Measurements from ENCODE around the gene CALM1.

CALM1 gene

DNA sequence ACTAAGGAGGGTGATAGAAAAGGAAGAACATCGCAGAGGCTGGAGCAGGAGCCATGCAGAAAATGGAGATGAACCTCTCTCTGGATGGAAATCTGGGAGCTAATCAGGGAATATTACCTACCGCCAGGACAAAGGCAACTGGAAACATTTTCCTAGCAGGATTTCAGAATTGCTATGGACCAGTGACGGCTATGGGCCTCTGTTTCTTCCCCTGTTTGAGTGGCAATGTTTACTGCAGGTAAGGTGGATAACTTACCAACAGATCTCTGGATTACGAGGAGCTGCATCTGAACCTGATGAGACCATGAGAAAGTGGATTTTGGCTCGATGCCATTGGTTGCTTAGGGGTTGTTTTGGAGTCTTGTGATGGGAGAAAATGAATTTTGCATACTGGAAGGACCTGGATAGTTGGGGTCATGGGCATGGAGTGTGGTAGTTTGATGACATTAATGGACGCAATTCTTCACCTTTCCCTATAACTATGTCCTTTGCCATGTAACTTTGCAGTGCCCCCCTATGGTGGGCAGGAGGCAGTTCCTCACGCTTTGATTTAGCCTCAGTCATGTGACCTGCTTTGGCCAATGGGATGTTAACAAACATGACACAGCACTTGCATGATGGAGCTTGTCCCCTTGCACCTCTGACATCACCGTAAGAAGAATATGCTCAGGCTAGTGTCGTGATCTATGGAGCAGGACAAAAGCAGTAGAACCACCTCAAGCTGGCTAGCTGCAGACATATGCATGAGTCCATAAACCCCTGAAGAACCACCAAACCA, 51.1 kb downstream of the CALM1 start:
- DNase-seq (ENCODE audit: insufficient read length) = no peak
- no peak for FAIRE-seq
- TF ChIP-seq POLR2A (IDR thresholded peaks at IDR 0.05; ENCODE audit: low read depth, low read length) (no peak), POLR2AphosphoS5 (IDR thresholded peaks at IDR 0.05; ENCODE audit: low read depth, low read length) (no peak), TAF1 (IDR thresholded peaks at IDR 0.05; ENCODE audit: borderline replicate concordance, low read depth, low read length) (no peak)

DNA sequence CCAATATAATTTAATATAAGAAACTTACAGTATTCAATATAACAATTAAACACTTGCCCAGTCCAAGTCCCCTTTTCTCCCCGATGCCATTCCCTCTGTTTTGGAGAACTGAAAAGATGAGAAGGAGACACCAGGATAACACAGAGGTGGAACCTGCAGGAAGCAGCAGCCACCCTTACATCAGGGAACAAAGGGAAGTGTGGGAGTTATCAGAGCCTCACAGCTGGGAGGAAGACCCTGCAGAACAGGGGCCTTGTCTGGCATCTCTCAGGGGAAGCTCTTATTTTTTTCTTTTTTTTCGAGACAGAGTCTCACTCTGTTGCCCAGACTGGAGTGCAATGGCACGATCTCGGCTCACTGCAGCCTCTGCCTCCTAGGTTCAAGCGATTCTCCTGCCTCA, 52.6 kb downstream of the CALM1 start:
- FAIRE-seq (no peak), DNase-seq (ENCODE audit: insufficient read length) (no peak)
- TF ChIP-seq POLR2A (IDR thresholded peaks at IDR 0.05; ENCODE audit: low read depth, low read length) (no peak), TAF1 (IDR thresholded peaks at IDR 0.05; ENCODE audit: borderline replicate concordance, low read depth, low read length) (no peak), POLR2AphosphoS5 (IDR thresholded peaks at IDR 0.05; ENCODE audit: low read depth, low read length) (no peak)

DNA sequence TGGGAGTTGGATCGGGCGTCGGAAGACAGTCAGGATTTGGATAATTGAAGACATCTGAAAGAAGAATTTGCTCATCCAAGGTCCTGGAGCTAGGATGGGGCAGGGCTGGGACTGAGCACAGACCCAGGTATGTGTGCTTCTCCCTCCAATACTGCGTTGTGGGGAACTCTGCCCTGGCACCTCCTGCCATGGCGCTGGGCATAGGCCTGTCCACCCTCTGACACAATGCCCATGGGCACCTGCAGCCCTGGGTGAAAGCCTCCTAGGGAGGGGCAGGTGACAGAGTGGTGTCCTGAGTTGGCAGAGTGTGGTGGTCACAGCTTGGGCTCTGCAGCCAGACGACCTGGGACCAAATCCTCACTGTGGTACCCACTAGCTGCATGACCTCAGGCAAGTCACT, 53.3 kb downstream of the CALM1 start:
- FAIRE-seq = no peak
- TF ChIP-seq POLR2A (IDR thresholded peaks at IDR 0.05; ENCODE audit: low read depth, low read length) = no peak
- no peak for TF ChIP-seq TAF1 (IDR thresholded peaks at IDR 0.05; ENCODE audit: borderline replicate concordance, low read depth, low read length)
- TF ChIP-seq POLR2AphosphoS5 (IDR thresholded peaks at IDR 0.05; ENCODE audit: low read depth, low read length) = no peak
- DNase-seq (ENCODE audit: insufficient read length) = no peak

DNA sequence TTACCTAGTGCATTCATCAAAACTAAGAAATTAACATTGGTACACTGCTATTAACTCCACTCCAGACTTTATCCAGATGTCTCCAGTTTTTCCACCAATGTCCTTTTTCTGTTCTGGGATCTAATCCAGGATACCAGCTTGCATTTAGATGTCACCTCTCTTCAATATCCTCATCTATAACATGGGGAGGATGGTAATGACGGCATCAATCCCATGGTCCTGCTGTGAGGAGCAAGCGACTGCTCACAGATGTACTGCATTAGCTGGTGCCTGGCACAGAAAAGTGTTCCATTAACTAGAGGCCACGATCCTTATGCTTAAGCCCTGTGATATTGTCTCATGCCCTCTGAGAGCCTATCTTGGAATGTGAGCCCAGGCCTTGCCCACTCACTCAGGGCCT, 53.8 kb downstream of the CALM1 start:
- FAIRE-seq = no peak
- DNase-seq (ENCODE audit: insufficient read length) = no peak
- TF ChIP-seq POLR2AphosphoS5 (IDR thresholded peaks at IDR 0.05; ENCODE audit: low read depth, low read length) = no peak
- TF ChIP-seq POLR2A (IDR thresholded peaks at IDR 0.05; ENCODE audit: low read depth, low read length) = no peak
- no peak for TF ChIP-seq TAF1 (IDR thresholded peaks at IDR 0.05; ENCODE audit: borderline replicate concordance, low read depth, low read length)

DNA sequence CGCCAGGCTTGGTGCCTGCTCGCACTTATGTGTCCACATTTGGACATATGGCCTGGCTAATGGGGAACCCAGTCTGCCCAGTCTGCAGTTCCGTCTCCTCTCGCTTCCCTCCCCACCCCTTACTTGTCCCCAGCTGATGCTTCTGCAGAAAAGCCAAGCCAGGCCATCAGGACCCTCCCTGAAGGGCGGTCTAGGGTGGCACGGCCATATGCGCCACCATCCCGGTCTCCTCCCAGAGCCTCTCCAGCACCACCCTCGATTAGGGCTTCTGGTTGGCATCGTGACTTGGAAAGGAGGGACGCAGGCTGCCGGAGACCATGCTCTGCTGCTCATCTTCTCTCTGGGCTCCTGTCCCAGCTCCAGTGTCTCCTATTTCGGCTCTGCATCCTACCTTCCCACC, 54.6 kb downstream of the CALM1 start:
- no peak for TF ChIP-seq POLR2AphosphoS5 (IDR thresholded peaks at IDR 0.05; ENCODE audit: low read depth, low read length)
- TF ChIP-seq POLR2A (IDR thresholded peaks at IDR 0.05; ENCODE audit: low read depth, low read length) = no peak
- no peak for TF ChIP-seq TAF1 (IDR thresholded peaks at IDR 0.05; ENCODE audit: borderline replicate concordance, low read depth, low read length)
- FAIRE-seq = no peak

DNA sequence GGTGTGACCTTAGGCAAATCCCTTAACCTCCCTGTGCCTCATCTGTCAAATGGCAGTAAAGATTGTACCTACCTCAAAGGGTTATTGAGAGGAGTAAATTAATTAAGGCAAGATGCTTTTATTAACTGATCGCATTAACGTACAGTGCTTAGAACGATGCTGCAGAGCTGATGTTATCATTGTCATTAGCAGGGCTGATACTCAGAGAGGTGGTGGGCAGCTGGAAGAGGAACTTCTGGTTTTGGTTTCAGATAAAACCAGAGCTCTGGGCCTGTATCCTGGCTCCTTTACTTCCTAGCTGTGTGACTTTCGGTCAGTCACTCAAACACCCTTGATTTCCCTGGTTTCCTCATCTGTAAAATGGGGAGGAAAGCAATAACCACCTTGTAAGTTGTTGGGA, 55.1 kb downstream of the CALM1 start:
- no peak for FAIRE-seq
- no peak for TF ChIP-seq TAF1 (IDR thresholded peaks at IDR 0.05; ENCODE audit: borderline replicate concordance, low read depth, low read length)
- TF ChIP-seq POLR2AphosphoS5 (IDR thresholded peaks at IDR 0.05; ENCODE audit: low read depth, low read length) = no peak
- no peak for TF ChIP-seq POLR2A (IDR thresholded peaks at IDR 0.05; ENCODE audit: low read depth, low read length)
- no peak for DNase-seq (ENCODE audit: insufficient read length)

More for the DNA sequence above, 54.6 kb downstream of the CALM1 start:
- no peak for DNase-seq (ENCODE audit: insufficient read length)

DNA sequence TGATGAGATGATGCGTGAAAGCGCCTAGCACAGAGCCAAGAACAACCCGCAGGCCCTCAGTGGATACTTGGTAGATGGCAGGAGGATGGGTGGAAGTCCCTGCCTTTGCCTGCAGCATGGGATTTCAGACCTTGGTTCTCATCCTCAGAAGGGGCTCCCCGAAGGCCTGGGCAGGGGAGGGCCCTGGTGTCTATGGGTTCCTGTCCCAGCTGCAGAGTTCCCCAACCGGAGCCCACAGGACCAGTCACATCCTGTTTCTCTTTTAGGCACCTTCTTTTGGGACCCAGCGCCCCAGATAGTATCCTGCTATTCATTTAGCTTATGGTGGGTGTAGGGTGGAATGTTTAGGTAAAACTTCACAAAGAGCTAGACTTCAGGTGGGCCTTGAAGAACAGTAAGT, 55.5 kb downstream of the CALM1 start:
- DNase-seq (ENCODE audit: insufficient read length) = no peak
- TF ChIP-seq TAF1 (IDR thresholded peaks at IDR 0.05; ENCODE audit: borderline replicate concordance, low read depth, low read length) = no peak
- TF ChIP-seq POLR2AphosphoS5 (IDR thresholded peaks at IDR 0.05; ENCODE audit: low read depth, low read length) = no peak
- TF ChIP-seq POLR2A (IDR thresholded peaks at IDR 0.05; ENCODE audit: low read depth, low read length) = no peak
- FAIRE-seq = no peak

DNA sequence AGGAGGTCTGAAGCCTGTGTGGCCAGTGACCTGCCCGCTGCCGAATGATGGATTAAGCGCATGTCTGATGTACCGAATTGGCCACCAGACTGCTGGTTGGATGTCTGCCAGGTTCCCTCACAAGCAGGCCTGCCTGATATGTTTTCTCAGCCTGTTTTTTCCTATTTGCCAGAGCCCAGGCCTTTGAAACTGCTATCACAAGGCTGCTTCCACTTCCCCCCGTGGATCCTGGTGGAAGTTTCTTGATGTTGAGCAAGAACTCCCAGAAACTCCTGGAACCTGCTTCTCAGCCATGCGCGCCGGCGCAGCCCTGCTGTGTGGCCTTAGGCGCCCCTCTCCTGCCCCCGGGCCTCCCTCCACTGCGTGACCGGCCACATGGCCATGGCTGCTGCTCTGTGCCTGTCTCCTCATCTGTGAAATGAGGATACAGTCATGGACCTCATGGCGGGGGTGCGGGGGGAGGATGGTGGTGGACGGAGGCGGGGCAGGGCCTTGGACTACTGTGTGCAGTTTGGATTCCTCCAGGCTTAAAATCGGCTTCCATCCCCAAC, 56.6 kb downstream of the CALM1 start:
- no peak for TF ChIP-seq POLR2AphosphoS5 (IDR thresholded peaks at IDR 0.05; ENCODE audit: low read depth, low read length)
- TF ChIP-seq TAF1 (IDR thresholded peaks at IDR 0.05; ENCODE audit: borderline replicate concordance, low read depth, low read length) = no peak
- no peak for TF ChIP-seq POLR2A (IDR thresholded peaks at IDR 0.05; ENCODE audit: low read depth, low read length)
- DNase-seq (ENCODE audit: insufficient read length) (no peak), FAIRE-seq (no peak)

DNA sequence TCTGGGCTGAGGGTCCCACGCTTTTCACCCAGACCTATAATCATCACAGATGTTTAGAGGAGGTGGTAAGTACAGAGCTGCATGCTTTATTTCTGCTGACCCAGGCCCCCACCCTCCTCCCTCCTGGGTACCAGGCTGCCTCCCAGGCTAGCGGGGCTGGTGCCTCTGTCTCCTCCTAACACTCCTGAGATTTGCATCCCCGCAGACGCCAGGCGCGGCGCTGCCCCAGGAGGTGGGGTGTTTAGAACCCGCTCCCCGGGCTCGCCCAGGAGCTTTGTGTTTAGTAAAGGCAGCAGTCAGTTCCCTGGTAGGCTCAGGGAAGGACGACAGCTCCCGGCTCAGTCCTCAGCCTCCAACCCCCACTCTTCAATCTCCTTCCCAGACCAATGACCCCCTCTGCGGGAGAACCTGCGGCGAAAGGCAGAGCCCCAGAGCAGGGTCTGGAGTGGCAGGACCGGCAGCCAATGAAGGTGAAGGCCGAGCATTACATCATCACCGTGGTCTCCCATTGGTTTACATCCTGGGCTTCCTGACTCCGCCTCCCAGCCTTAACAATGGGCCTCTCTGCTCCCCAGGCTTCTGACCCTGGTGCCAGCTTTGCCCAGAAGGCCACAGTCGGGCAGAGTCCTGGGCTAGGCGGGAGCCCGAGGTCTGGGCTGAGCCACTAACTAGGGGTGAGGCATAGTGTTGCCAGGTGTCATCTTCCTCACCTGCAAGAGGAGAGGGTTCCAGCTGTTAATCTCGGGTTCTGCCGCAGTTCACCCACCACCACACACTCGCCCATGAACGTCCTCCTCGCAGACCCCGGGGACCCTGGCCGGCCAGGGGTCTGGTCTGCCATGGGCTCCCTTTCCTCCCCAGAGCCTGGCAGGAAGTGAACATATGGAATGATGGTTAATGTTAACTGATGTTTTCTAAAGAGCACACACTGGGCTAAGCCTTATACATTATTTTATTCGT, 57.5 kb downstream of the CALM1 start:
- no peak for TF ChIP-seq TAF1 (IDR thresholded peaks at IDR 0.05; ENCODE audit: borderline replicate concordance, low read depth, low read length)
- no peak for TF ChIP-seq POLR2AphosphoS5 (IDR thresholded peaks at IDR 0.05; ENCODE audit: low read depth, low read length)
- no peak for TF ChIP-seq POLR2A (IDR thresholded peaks at IDR 0.05; ENCODE audit: low read depth, low read length)
- FAIRE-seq (no peak), DNase-seq (ENCODE audit: insufficient read length) (no peak)

DNA sequence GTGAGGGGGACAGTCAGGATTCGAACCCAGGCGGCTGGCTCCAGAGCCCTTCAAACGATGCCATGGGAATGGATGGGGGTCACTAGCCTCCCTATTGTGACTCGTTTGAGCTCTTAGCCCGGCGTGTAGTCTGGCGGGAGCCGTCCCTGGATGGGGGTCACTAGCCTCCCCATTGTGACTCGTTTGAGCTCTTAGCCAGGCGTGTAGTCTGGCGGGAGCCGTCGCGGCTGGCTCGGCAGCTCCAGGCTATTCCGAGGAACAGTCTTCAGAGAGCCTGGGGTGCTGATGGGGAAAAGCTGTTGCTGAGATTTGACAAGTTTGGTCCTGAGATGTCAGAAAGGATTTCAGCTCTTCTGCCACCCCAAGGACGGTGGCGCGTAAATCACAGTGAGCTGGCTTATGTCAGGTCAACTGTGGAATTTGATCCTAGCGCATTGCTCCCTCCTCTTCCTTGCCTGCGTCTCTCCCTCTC, 58.3 kb downstream of the CALM1 start:
- FAIRE-seq = no peak
- DNase-seq (ENCODE audit: insufficient read length) = no peak
- TF ChIP-seq TAF1 (IDR thresholded peaks at IDR 0.05; ENCODE audit: borderline replicate concordance, low read depth, low read length) = no peak
- TF ChIP-seq POLR2A (IDR thresholded peaks at IDR 0.05; ENCODE audit: low read depth, low read length) = no peak
- TF ChIP-seq POLR2AphosphoS5 (IDR thresholded peaks at IDR 0.05; ENCODE audit: low read depth, low read length) = no peak

DNA sequence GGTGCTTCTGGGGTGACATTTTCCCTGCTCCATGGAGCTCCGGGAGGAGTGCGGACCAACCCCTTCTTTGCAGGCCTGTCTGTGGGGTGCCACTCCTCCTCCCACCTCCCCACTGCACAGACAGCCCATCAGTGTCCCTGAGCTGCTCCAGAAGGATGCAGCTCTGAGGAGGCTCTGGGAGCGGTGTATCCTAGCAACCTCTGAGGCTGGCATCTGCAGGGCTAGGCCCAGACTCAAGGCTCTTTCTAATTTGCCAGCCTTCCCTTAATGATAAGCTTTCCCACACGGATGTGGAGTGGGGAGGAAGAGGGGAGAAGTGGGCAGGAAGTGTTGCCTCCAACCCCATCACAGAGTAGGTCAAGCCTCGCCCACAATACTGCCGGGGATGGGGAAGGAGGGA, 59.7 kb downstream of the CALM1 start:
- no peak for TF ChIP-seq TAF1 (IDR thresholded peaks at IDR 0.05; ENCODE audit: borderline replicate concordance, low read depth, low read length)
- no peak for TF ChIP-seq POLR2AphosphoS5 (IDR thresholded peaks at IDR 0.05; ENCODE audit: low read depth, low read length)
- no peak for TF ChIP-seq POLR2A (IDR thresholded peaks at IDR 0.05; ENCODE audit: low read depth, low read length)
- no peak for FAIRE-seq
- no peak for DNase-seq (ENCODE audit: insufficient read length)

Measured in GM12892 (cell line).